Middle frontal gyrus (tissue), 1 donor: ENCODE measurements around the gene PSMD2.

Source experiments
- DNase-seq: peaks from one replicate; pipeline ENCODE4 v3.0.0-alpha.2; 2015; ENCODE audit warnings: low spot score; ENCODE audit errors: extremely low spot score

The PSMD2 gene

DNA sequence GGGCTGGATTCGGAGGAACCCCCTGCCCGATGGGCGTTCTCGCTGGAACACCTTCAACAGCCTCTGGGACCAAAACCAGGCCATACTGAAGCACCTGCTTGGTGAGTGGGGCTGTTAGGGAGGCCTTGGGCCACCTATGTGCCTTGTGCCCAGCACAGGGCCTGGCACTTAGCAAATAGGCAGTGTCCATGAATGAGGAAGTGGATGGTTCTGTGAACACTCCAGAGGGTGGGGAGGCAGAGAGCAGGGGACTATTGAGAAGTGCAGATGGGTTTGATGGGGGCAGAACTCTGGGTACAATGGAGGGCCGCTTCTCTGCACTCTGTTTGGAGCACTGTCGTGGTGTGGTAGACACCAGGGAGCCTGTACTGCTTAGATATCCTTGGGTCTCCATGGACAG is 21.7 kb upstream of the PSMD2 start:
- no peak for DNase-seq

- DNase-seq = no peak
These were observed 16.1 kb upstream of the PSMD2 start for GRCh38 chr3:184282941-184283340.

GRCh38 chr3:184283681-184284080 is 15.4 kb upstream of the PSMD2 start:
- no peak for DNase-seq

DNA sequence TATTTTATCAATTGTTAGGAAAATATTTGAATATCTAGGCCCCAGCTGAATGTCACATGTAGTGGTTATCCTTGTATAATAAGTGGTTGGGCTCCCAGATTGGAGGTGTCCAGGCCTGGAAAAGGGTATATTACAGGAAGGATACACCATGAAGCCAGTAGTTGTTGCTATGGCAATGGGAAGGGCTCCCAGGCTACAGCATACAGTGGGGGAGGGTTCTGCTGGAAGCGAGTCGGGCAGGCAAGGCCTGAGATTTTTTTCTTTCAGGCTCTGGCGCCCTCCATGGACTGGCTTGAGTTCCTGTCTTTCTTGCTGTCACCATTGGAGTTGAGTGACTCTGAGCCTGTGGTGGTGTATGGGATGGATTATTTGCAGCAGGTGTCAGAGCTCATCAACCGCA is 14.3 kb upstream of the PSMD2 start:
- peak; percentile 56 for DNase-seq

DNA sequence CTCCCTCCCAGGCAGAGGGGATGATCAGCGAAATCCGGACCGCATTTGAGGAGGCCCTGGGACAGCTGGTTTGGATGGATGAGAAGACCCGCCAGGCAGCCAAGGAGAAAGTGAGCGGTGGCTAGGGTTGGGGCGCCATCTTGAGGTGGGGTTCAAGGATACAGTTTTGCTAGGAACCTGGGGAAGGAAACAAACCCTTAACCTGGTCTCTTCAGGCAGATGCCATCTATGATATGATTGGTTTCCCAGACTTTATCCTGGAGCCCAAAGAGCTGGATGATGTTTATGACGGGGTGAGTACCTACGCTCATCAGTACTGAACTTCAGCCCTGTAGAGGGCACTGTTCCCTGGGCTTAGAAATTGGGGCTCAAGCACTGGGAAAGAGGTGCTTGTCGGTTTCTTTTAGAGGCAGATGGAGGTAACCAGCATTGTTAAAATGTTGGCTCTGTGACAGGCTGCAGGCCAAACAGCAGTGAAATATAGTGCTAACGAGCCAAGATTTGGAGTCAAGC is 9.6 kb upstream of the PSMD2 start:
- DNase-seq = no peak

DNA sequence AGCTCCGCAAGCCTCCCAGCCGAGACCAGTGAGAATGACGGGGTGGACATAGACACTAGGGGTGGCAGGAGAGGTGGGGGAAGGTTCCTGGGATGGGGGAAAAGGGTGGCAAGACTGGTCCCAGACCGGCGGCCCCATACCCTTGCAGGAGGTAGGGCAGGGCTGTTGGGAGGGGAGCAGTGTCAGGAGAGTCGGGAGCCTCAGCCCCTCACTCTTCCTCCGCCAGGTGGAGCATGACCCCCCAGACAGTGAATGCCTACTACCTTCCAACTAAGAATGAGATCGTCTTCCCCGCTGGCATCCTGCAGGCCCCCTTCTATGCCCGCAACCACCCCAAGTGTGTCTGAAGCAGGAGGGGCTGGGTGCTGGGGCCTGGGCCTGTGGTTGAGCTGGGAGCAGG is 8.7 kb upstream of the PSMD2 start:
- no peak for DNase-seq

DNA sequence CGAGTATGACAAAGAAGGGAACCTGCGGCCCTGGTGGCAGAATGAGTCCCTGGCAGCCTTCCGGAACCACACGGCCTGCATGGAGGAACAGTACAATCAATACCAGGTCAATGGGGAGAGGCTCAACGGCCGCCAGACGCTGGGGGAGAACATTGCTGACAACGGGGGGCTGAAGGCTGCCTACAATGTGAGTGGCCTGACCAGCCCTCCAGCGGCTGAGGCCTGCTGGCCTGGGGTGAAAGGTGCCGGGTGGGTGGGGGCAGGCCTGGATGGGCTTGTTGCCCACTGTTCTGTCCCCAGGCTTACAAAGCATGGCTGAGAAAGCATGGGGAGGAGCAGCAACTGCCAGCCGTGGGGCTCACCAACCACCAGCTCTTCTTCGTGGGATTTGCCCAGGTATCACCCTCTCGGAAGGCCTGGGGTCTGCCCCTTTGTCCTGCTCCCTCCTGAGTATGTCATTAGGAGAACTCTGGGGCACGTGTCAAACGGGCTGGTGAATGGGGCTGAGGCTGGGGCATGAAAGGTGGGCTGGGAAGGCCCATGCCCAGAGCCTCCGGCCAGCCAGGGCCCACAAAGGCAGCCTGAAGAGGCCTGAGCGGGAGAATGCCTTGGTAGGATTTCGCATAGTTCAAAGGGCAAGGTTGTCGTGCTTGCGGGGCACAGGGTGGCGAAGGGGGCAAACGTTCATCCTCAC is 7.8 kb upstream of the PSMD2 start:
- DNase-seq = no peak

DNA sequence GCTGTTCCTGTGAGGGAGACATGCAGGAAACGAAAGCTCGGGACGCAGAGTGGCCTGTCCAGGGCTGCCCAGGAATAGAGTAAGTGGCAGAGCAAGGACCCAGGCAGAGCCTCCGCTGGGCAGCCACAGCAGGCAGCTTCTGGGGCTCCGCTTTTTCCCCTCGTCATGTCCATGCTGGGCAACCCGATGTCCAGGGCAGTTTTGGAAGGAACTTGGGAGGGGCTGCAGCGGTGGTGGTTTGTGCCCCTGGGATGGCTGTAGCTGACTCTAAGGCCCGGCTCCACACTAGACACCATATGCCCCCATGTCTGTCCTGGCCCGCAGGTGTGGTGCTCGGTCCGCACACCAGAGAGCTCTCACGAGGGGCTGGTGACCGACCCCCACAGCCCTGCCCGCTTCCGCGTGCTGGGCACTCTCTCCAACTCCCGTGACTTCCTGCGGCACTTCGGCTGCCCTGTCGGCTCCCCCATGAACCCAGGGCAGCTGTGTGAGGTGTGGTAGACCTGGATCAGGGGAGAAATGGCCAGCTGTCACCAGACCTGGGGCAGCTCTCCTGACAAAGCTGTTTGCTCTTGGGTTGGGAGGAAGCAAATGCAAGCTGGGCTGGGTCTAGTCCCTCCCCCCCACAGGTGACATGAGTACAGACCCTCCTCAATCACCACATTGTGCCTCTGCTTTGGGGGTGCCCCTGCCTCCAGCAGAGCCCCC is 7.1 kb upstream of the PSMD2 start:
- DNase-seq = no peak

GRCh38 chr3:184295771-184296170 is 3.3 kb upstream of the PSMD2 start:
- DNase-seq = no peak

DNA sequence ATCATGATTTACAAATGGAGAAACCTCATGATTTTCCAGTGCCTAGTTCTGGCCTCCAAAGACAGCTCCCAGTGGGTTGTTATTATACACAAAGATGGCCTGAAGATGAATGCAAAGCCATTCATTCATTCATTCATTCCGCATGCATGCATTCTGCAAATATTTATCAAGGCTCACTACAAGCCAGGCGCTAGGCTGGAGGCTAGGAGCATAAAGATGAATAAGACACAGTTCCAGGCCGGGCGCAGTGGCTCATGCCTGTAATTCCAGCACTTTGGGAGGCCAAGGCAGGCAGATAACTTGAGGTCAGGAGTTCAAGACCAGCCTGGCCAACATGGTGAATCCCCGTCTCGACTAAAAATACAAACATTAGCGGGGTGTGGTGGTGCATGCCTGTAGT is 2.4 kb upstream of the PSMD2 start:
- no peak for DNase-seq

DNA sequence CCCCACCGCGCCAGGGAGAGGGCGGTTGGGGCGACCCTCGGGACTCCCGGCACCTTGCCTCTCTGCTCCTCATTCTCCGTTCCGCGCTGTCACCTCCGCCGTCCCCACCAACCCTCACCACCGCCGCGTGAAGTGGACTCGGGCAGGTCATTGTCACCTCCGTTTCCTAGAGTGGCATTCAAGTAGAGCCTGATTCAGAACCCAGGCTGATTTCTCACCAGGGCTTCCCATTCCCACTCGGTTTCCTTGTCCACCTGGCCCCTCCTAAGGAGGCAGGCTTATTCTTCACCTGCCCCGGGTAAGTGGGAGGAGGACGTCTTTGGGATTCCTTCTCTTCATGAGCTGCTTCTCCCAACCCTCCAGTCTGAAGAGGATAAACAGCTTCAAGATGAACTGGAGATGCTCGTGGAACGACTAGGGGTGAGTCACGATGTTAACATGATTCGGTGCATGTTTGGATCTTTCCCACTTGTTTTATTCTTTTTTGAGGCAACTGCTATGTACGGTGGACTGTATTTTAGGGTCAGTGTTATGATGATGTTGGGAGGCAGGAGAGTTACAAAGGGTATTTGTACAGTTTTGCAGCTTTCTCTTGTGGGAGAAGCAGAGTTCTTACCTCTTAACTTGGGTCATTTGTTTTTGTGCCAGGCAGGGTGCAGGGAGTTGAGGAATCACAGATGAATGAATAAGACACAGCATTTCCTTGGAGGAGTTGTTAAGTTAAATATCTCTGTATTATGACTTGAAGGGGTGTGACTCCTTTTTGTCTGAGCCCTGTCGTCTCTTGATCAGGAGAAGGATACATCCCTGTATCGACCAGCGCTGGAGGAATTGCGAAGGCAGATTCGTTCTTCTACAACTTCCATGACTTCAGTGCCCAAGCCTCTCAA is 692 bp downstream of the PSMD2 start:
- no peak for DNase-seq

- no peak for DNase-seq
These were observed 1.3 kb downstream of the PSMD2 start for GRCh38 chr3:184300378-184300720.

DNA sequence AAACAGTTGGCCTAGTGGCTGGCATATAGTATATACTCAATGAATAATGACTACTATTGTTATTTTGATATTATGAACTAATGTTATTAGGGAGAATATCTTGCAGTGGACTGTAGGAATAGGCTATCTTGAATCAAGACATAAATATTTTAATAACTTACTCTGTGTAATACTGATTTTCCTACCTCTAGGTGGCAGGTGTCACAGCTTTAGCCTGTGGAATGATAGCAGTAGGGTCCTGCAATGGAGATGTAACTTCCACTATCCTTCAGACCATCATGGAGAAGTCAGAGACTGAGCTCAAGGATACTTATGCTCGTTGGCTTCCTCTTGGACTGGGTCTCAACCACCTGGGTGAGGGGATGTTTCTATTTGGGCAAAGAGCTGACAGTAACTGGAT is 6.5 kb downstream of the PSMD2 start:
- no peak for DNase-seq

GRCh38 chr3:184306341-184306972 is 7.4 kb downstream of the PSMD2 start:
- no peak for DNase-seq

GRCh38 chr3:184307915-184308314 is 8.9 kb downstream of the PSMD2 start:
- DNase-seq = no peak

GRCh38 chr3:184308744-184309143 is 9.7 kb downstream of the PSMD2 start:
- no peak for DNase-seq

- no peak for DNase-seq
These were observed 12.6 kb downstream of the PSMD2 start for GRCh38 chr3:184311633-184312032.

DNA sequence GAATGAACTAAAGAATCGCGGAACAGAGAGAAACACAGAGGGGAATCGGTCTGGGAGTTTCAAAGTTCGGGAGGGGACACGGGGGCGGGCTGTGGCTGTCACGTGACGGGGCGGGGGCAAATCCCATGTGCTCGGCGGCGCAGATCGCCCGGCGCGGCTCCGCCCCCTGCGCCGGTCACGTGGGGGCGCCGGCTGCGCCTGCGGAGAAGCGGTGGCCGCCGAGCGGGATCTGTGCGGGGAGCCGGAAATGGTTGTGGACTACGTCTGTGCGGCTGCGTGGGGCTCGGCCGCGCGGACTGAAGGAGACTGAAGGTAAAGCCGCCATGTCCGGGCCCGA is 15.3 kb downstream of the PSMD2 start, which contains the start of gene EIF4G1:
EIF4G1 (plus strand) TSS at position 244 of the 337 bp plus-strand sequence. CDS start 1,191 bp downstream, outside the sequence.
- peak; percentile 81 for DNase-seq

GRCh38 chr3:184314700-184315542 is 15.9 kb downstream of the PSMD2 start:
- DNase-seq = no peak

DNA sequence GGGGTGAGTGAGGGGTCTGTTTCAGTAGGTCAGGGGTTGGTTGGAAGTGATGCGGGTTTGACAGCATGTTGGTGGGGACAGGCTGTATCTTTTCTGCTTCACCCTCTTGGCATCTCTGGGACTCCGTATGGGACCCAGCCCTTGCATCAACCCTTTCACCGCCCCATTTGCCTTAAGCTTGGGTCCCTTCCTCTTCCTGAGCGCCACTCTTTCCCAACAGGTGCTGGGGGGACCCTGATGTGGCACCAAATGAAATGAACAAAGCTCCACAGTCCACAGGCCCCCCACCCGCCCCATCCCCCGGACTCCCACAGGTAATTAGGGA is 16.5 kb downstream of the PSMD2 start:
- DNase-seq = no peak
